Adrenal gland (tissue), 12 donors: Measurements from ENCODE around the gene FAIM2. TPM values are rescaled to one million over a fixed set of nuclear protein-coding genes. Genes with fewer than 3 reads are reported as not detected.

Experiments
- DNase-seq, 7 donors: peaks; one replicate each; pipeline ENCODE4 v3.0.0-alpha.2; 2019 to 2020
- H3K27ac ChIP-seq, 5 donors: fragments of 200-600 bp; sonication (generic) in 4 of 5; 1 replicate in 3 of 5; 2 replicates in 2 of 5; pipeline versions ENCODE4 v1.5.1 to v1.8.0; 2016 to 2020; ENCODE audit warnings: mild to moderate bottlenecking in 1 of 5
- H3K27me3 ChIP-seq: fragments of 200-600 bp; 2 replicates; pipeline ENCODE4 v1.8.0; 2021
- H3K36me3 ChIP-seq, 2 donors: fragments of 200-600 bp; replicated peaks in 1 of 2; 1 replicate in 1 of 2; 2 replicates in 1 of 2; pipeline versions ENCODE4 v1.5.1 to v1.8.0; 2018 to 2022
- H3K4me1 ChIP-seq, 2 donors: fragments of 200-600 bp; replicated peaks in 1 of 2; 1 replicate in 1 of 2; 2 replicates in 1 of 2; pipeline versions ENCODE4 v1.5.1 to v1.8.0; 2018 to 2021
- H3K4me3 ChIP-seq, 4 donors: fragments of 200-600 bp; sonication (generic) in 3 of 4; one replicate each; pipeline ENCODE4 v1.5.1; 2016 to 2018
- H3K9me3 ChIP-seq, 3 donors: fragments of 200-600 bp; sonication (generic) in 1 of 3; replicated peaks in 1 of 3; 1 replicate in 2 of 3; 2 replicates in 1 of 3; pipeline versions ENCODE4 v1.5.1 to v1.8.0; 2016 to 2021
- POLR2A ChIP-seq, 2 donors: fragments of 450-650 bp; IDR thresholded peaks; one replicate each; pipeline ENCODE4 v1.6.1; 2017; ENCODE audit warnings: antibody characterized with exemption in 2 of 2, mild to moderate bottlenecking in 2 of 2, moderate library complexity in 1 of 2
- WGBS, 4 donors: extraction: QIAGEN DNeasy Blood & Tissue Kit in 2 of 4; methylation state at CpG; one replicate each; pipeline versions ENCODE4 v1.1.5 to v1.1.7; 2013 to 2017; 5-methylcytosine and 5-hydroxymethylcytosine counted together
- intact Hi-C, 2 donors: fragments of 100-400 bp; cut with DNase I; formaldehyde crosslinking; loops; one replicate each; pipeline versions ENCODE4 v1.14.1 to v1.15.0; 2022 to 2023
- polyA plus RNA-seq, 3 donors: library from polyadenylated mRNA; stranded (reverse); fragments of 200-250 nt in 2 of 3; fragments of 350-450 nt in 1 of 3; fragmentation: Illumina TruSeq in 1 of 3; extraction: RNeasy Lipid Tissue Mini Kit (QIAGEN cat#74804) in 1 of 3; gene quantifications; one replicate each; pipeline ENCODE4 v1.2.3, GENCODE V29; 2013 to 2014
- total RNA-seq, 9 donors: library from RNA; depleted of rRNA in 4 of 9; stranded (reverse); fragments of >200 nt in 4 of 9; fragments of 120-200 nt in 1 of 9; fragmentation: NEBNext Ultra II Directional in 1 of 9; extraction: Animal tissue kit (Norgen Biotek cat#: 25700) in 1 of 9; gene quantifications; one replicate each; pipeline versions ENCODE4 v1.1.0 to v1.2.4, GENCODE V29; 2013 to 2023
- TF ChIP-seq, protein P1 (sequence below), 6 experiments: fragments of 450-650 bp in 4 of 6; fragments of 200-600 bp in 2 of 6; sonication (generic) in 1 of 6; IDR thresholded peaks; 1 replicate in 5 of 6; 2 replicates in 1 of 6; pipeline versions ENCODE4 v1.5.1 to v1.8.0; 2016 to 2021; ENCODE audit warnings: antibody characterized with exemption in 6 of 6, mild to moderate bottlenecking in 2 of 6, moderate library complexity in 1 of 6
- donor health status: healthy with polysubstance abuse.
- donor health status: Bipolar disorder and iron deficiency.
- donor health status: DM: yes; HTN: yes; CAD: no.
- donor health status: DM: no; HTN: no; CAD: no.
- donor health status: DM: no; HTN: no; CAD: no.
- donor health status: DM: yes; HTN: yes; CAD: no.

FAIM2 gene
- total and polyA plus RNA-seq, 12 donors, result 0.35 to 50.8 (median 8.7) TPM

- intact Hi-C loops, result no loop called here
- WGBS, 4 donors, result 0 to 2% (median 1%) methylated on average over 8 to 38 of the region's 38 CpGs
- peaks cover 44 to 51% of the 10 kb centered on the region in 2 donors for H3K4me1 ChIP-seq
- TF ChIP-seq POLR2A (IDR thresholded peaks at IDR 0.05), result peak; percentile 59 to 95
- TF ChIP-seq, protein P1, sequence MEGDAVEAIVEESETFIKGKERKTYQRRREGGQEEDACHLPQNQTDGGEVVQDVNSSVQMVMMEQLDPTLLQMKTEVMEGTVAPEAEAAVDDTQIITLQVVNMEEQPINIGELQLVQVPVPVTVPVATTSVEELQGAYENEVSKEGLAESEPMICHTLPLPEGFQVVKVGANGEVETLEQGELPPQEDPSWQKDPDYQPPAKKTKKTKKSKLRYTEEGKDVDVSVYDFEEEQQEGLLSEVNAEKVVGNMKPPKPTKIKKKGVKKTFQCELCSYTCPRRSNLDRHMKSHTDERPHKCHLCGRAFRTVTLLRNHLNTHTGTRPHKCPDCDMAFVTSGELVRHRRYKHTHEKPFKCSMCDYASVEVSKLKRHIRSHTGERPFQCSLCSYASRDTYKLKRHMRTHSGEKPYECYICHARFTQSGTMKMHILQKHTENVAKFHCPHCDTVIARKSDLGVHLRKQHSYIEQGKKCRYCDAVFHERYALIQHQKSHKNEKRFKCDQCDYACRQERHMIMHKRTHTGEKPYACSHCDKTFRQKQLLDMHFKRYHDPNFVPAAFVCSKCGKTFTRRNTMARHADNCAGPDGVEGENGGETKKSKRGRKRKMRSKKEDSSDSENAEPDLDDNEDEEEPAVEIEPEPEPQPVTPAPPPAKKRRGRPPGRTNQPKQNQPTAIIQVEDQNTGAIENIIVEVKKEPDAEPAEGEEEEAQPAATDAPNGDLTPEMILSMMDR (IDR thresholded peaks at IDR 0.05), result no peak
- peak; percentile 77 to 96 (median 94) for DNase-seq
- H3K36me3 ChIP-seq, result peaks cover 0 to under 1% of the 10 kb centered on the region in 2 donors
- H3K27me3 ChIP-seq, result no peaks in the 10 kb centered on the region
- peak overlapping the region; percentile 75 to 98 (median 90) for H3K27ac ChIP-seq
- H3K4me3 ChIP-seq, result peak overlapping the region; percentile 10 to 87 (median 50)
- H3K9me3 ChIP-seq, result no peaks in the 10 kb centered on the region
These were observed 76.2 kb downstream of the FAIM2 start for GRCh38 chr12:49827401-49828099.

- DNase-seq, result no peak
- Histone ChIP-seq H3K4me1 (peaks cover 45 to 56% of the 10 kb centered on the region in 2 donors), H3K27ac (peak overlapping the region; percentile 75 to 98 (median 90)), H3K36me3 (peaks cover 0 to 6% of the 10 kb centered on the region in 2 donors), H3K27me3 (no peaks in the 10 kb centered on the region), H3K4me3 (peak overlapping the region in 2 of 4 donors; percentile 67 to 87), H3K9me3 (no peaks in the 10 kb centered on the region)
- no peak for TF ChIP-seq POLR2A (IDR thresholded peaks at IDR 0.05)
- TF ChIP-seq, protein P1 (IDR thresholded peaks at IDR 0.05), result no peak
- intact Hi-C loops, result no loop called here
- 20 to 32% (median 22%) methylated on average over 4 to 6 of the region's 6 CpGs for WGBS, 4 donors
These were observed 76.7 kb downstream of the FAIM2 start for GRCh38 chr12:49827051-49827400.

GRCh38 chr12:49825971-49826421 lies 77.7 kb downstream of the FAIM2 start:
- H3K4me1 ChIP-seq, result peaks cover 55 to 64% of the 10 kb centered on the region in 2 donors
- peak overlapping the region in 1 of 4 donors; percentile 67 for H3K4me3 ChIP-seq
- H3K27me3 ChIP-seq, result no peaks in the 10 kb centered on the region
- H3K27ac ChIP-seq, result peak overlapping the region; percentile 68 to 98 (median 90)
- intact Hi-C loops, result no loop called here
- no peak for TF ChIP-seq POLR2A (IDR thresholded peaks at IDR 0.05)
- TF ChIP-seq, protein P1 (IDR thresholded peaks at IDR 0.05), result no peak
- no peaks in the 10 kb centered on the region for H3K9me3 ChIP-seq
- WGBS, 4 donors, result 30 to 70% (median 62%) methylated on average over 3 to 4 of the region's 4 CpGs
- DNase-seq, result peak in 2 of 7 donors; percentile 38 to 39
- peaks cover 0 to 7% of the 10 kb centered on the region in 2 donors for H3K36me3 ChIP-seq

GRCh38 chr12:49825360-49825970 lies 78.2 kb downstream of the FAIM2 start:
- H3K9me3 ChIP-seq, result no peaks in the 10 kb centered on the region
- H3K27ac ChIP-seq, result peak overlapping the region; percentile 68 to 98 (median 90)
- peak in 6 of 7 donors; percentile 57 to 81 (median 74) for DNase-seq
- TF ChIP-seq POLR2A (IDR thresholded peaks at IDR 0.05), result peak in 1 of 2 donors; percentile 19
- TF ChIP-seq, protein P1 (IDR thresholded peaks at IDR 0.05), result no peak
- H3K36me3 ChIP-seq, result peaks cover 0 to 7% of the 10 kb centered on the region in 2 donors
- H3K4me1 ChIP-seq, result peaks cover 61 to 70% of the 10 kb centered on the region in 2 donors
- H3K27me3 ChIP-seq, result no peaks in the 10 kb centered on the region
- intact Hi-C loops, result no loop called here
- H3K4me3 ChIP-seq, result peak overlapping the region in 1 of 4 donors; percentile 67
- 14 to 34% (median 25%) methylated on average over 4 to 5 of the region's 5 CpGs for WGBS, 4 donors
